Activated CD4-positive, alpha-beta T cell treated with anti-CD3 and anti-CD28 coated beads for 1 hour (primary cell): ENCODE results near the gene RELA.
"Not testable (repeated sequence)": the region's sequence is repeated elsewhere in the genome, so short reads cannot be mapped to it uniquely, and the experiment has no call there.

ENCODE experiments used
- DNase-seq: peaks from one replicate; pipeline ENCODE4 v3.0.0-alpha.2; 2020

RELA gene

GRCh38 chr11:65646958-65647701 is 15.6 kb downstream of the RELA start:
- DNase-seq = no peak

GRCh38 chr11:65646288-65646957 is 16.3 kb downstream of the RELA start:
- no peak for DNase-seq

- DNase-seq = no peak
Observed at GRCh38 chr11:65645710-65646109, 17.0 kb downstream of the RELA start.

- DNase-seq = no peak
Observed at GRCh38 chr11:65644837-65645236, 17.9 kb downstream of the RELA start.

- no peak for DNase-seq
Observed at GRCh38 chr11:65643971-65644370, 18.7 kb downstream of the RELA start.

GRCh38 chr11:65642014-65642671 is 20.6 kb downstream of the RELA start:
- DNase-seq = no peak

GRCh38 chr11:65641297-65642013 is 21.3 kb downstream of the RELA start:
- no peak for DNase-seq

GRCh38 chr11:65640483-65641296 is 22.0 kb downstream of the RELA start:
- DNase-seq = no peak

GRCh38 chr11:65639623-65640482 is 22.9 kb downstream of the RELA start:
- peak; percentile 48 for DNase-seq

- DNase-seq = not testable (repeated sequence)
Observed at GRCh38 chr11:65639228-65639597, 23.5 kb downstream of the RELA start.

GRCh38 chr11:65637794-65638419 is 24.8 kb downstream of the RELA start, which contains the start of gene SIPA1:
Gene SIPA1 (plus strand): TSS chr11:65638101. CDS start chr11:65640922, 2,821 bp downstream.
- peak; percentile 61 for DNase-seq

GRCh38 chr11:65637032-65637557 is 25.6 kb downstream of the RELA start:
- DNase-seq = no peak

- no peak for DNase-seq
Observed at GRCh38 chr11:65636108-65637031, 26.3 kb downstream of the RELA start.

GRCh38 chr11:65634905-65635731 is 27.6 kb downstream of the RELA start:
- no peak for DNase-seq

- no peak for DNase-seq
Observed at GRCh38 chr11:65634440-65634839, 28.3 kb downstream of the RELA start.

- no peak for DNase-seq
Observed at GRCh38 chr11:65634109-65634436, 28.6 kb downstream of the RELA start.

GRCh38 chr11:65633390-65634108 is 29.2 kb downstream of the RELA start:
- no peak for DNase-seq

GRCh38 chr11:65630215-65630614 is 32.5 kb downstream of the RELA start:
- no peak for DNase-seq
